Natural killer cell (primary cell): ENCODE measurements around the gene SUSD3. TPM values are rescaled to one million over a fixed set of nuclear protein-coding genes. Genes with fewer than 3 reads are reported as not detected.
A peak's percentile ranks its signal among the peaks of the same experiment; 100 is the strongest.

ENCODE experiments used
- ATAC-seq, 3 donors: fragments of 150-1000 bp in 2 of 3; fragments of 200-7000 bp in 1 of 3; cut with Tn5 transposase; 1 replicate in 1 of 3; 2 replicates in 2 of 3; pipeline ENCODE4 v1.10.0; 2021; ENCODE audit warnings: mild to moderate bottlenecking in 2 of 3, moderate library complexity in 2 of 3
- DNase-seq, 2 donors: peaks; one replicate each; pipeline versions ENCODE4 v3.0.0 to v3.0.0-alpha.2; 2013 to 2021; ENCODE audit warnings: mixed read lengths in 1 of 2
- H3K27ac ChIP-seq: one replicate; pipeline ENCODE4 v1.5.1; 2013; ENCODE audit warnings: mild to moderate bottlenecking, low read length
- H3K27me3 ChIP-seq: one replicate; pipeline ENCODE4 v1.6.1; 2013; ENCODE audit warnings: low read length; ENCODE audit not compliant: control insufficient read depth, insufficient read depth
- H3K36me3 ChIP-seq: one replicate; pipeline ENCODE4 v1.6.1; 2013; ENCODE audit warnings: low read length; ENCODE audit not compliant: control insufficient read depth, insufficient read depth
- H3K4me1 ChIP-seq: one replicate; pipeline ENCODE4 v1.6.1; 2013; ENCODE audit warnings: low read length; ENCODE audit not compliant: control insufficient read depth, insufficient read depth
- H3K4me3 ChIP-seq: one replicate; pipeline ENCODE4 v1.5.1; 2013; ENCODE audit warnings: low read length
- H3K9me3 ChIP-seq: one replicate; pipeline ENCODE4 v1.6.1; 2013; ENCODE audit warnings: low read length; ENCODE audit not compliant: control insufficient read depth, insufficient read depth
- H3K27ac Mint-ChIP-seq, 2 donors: one replicate each; pipeline ENCODE4 v1.8.0; 2022; ENCODE audit warnings: mild to moderate bottlenecking in 2 of 2, mixed read lengths in 2 of 2, moderate library complexity in 1 of 2
- H3K27me3 Mint-ChIP-seq, 2 donors: one replicate each; pipeline ENCODE4 v1.8.0; 2022; ENCODE audit warnings: low read depth in 2 of 2, mixed read lengths in 2 of 2
- H3K36me3 Mint-ChIP-seq: one replicate; pipeline ENCODE4 v1.8.0; 2022; ENCODE audit warnings: mixed read lengths
- H3K4me1 Mint-ChIP-seq, 2 donors: one replicate each; pipeline ENCODE4 v1.8.0; 2022; ENCODE audit warnings: mixed read lengths in 2 of 2
- H3K4me3 Mint-ChIP-seq: one replicate; pipeline ENCODE4 v1.8.0; 2022; ENCODE audit warnings: mild to moderate bottlenecking, moderate library complexity, mixed read lengths
- H3K9me3 Mint-ChIP-seq, 2 donors: one replicate each; pipeline ENCODE4 v1.8.0; 2022; ENCODE audit warnings: mixed read lengths in 2 of 2
- WGBS: methylation state at CpG from one replicate; pipeline ENCODE4 v1.1.7; 2013; ENCODE audit warnings: missing lambda C conversion rate; ENCODE audit not compliant: insufficient coverage; 5-methylcytosine and 5-hydroxymethylcytosine counted together
- intact Hi-C: fragments of 100-400 bp; cut with micrococcal nuclease; formaldehyde crosslinking; loops from one replicate; pipeline ENCODE4 v1.14.2; 2022
- total RNA-seq, 4 donors: library from RNA; stranded (reverse); fragments of 120-200 nt in 1 of 4; gene quantifications; one replicate each; pipeline versions ENCODE4 v1.2.3 to v1.2.4, GENCODE V29; 2013 to 2022
- TF ChIP-seq, protein P1 (sequence below): fragments of 200-600 bp; IDR thresholded peaks from one replicate; pipeline ENCODE4 v1.8.0; 2022; ENCODE audit warnings: antibody characterized with exemption

SUSD3 gene
- total RNA-seq, 3 donors from 2014 or later (not counting 1 experiment from before 2014, with no cell fraction given): 1.2 to 2.1 (median 1.8) TPM

DNA sequence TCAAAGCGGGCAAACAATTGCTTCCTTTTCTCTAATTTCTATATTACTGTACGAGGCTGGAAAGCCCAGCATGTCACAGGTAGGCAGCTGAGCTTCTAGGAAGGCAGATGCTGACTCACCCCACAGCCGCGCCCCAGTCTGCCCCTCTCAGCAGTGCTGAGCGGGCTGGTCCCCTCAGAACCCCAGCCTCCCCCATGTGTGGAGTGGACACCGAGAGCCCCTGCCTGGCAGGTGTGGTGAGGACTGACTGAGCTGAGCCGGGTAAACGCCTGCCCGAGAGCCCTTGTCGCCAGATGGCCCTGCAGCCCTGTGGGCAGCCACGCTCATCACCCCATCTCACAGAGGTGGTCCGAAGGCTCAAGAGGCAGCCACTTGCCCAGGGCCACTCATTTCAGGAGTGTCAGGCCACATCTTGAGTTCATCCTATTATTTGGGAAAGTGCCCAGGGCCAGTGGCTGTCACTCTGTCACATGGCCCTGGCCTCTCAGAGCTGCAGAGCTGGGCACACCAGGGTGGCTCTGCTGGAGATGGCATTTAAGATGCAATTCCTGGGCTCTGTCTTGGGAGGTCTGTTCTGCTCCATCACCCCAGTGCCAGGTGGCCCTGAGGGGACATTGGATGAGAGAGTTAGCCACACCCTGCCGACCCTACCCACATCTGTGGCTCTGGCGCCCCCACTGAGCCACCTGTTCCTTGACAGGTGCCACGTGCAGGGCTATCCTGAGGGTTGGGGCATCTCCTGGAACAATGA lies 50.0 kb downstream of the SUSD3 start:
- Mint-ChIP-seq H3K4me1 (peaks cover 6 to 11% of the 10 kb centered on the region in 2 donors), H3K4me3 (no peak overlapping the region), H3K9me3 (no peaks in the 10 kb centered on the region), H3K27ac (peak overlapping the region in 1 of 2 donors; percentile 49), H3K36me3 (peaks cover 13% of the 10 kb centered on the region), H3K27me3 (no peaks in the 10 kb centered on the region)
- Histone ChIP-seq H3K9me3 (no peaks in the 10 kb centered on the region), H3K27me3 (no peaks in the 10 kb centered on the region), H3K36me3 (peaks cover 36% of the 10 kb centered on the region), H3K4me3 (no peak overlapping the region), H3K27ac (no peak overlapping the region), H3K4me1 (peaks cover 49% of the 10 kb centered on the region)
- ATAC-seq (no peak), DNase-seq (no peak)
- WGBS: 75% methylated on average over 15 of the region's 15 CpGs
- TF ChIP-seq, protein P1, sequence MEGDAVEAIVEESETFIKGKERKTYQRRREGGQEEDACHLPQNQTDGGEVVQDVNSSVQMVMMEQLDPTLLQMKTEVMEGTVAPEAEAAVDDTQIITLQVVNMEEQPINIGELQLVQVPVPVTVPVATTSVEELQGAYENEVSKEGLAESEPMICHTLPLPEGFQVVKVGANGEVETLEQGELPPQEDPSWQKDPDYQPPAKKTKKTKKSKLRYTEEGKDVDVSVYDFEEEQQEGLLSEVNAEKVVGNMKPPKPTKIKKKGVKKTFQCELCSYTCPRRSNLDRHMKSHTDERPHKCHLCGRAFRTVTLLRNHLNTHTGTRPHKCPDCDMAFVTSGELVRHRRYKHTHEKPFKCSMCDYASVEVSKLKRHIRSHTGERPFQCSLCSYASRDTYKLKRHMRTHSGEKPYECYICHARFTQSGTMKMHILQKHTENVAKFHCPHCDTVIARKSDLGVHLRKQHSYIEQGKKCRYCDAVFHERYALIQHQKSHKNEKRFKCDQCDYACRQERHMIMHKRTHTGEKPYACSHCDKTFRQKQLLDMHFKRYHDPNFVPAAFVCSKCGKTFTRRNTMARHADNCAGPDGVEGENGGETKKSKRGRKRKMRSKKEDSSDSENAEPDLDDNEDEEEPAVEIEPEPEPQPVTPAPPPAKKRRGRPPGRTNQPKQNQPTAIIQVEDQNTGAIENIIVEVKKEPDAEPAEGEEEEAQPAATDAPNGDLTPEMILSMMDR: no peak
- intact Hi-C loops: loop anchor here (1.0 kb wide), 1 partner anchor 194 kb away; no protein-coding TSS in a partner anchor

DNA sequence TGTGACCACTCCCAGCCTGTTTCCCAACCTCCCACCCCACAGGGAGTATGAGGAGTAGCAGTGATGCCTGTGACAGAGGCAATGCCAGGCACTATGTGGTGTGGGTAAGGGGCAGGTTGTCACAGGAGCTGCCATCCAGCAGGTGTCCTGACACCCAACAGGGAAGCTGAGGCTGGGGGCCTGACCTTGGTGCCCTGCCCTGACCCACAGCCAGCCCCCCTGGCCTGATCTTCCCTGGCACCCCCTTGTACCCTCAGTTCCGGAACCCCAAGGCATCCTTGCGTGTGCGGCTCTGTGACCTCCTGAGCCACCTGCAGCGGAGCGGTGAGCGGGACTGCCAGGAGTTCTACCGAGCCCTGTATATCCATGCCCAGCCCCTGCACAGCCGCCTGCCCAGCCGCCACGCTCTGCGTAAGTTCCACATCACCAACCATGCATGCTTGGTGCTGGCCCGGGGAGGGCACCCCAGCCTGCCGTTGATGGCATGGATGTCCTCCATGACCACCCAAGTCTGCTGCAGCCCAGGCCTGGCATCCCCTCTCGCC lies 51.9 kb downstream of the SUSD3 start:
- 84% methylated on average over 14 of the region's 14 CpGs for WGBS
- H3K36me3 ChIP-seq: peaks cover 43% of the 10 kb centered on the region
- H3K9me3 ChIP-seq: no peaks in the 10 kb centered on the region
- ATAC-seq: no peak
- H3K27ac ChIP-seq: no peak overlapping the region
- intact Hi-C loops: no loop called here
- H3K4me3 ChIP-seq: no peak overlapping the region
- H3K9me3 Mint-ChIP-seq: no peaks in the 10 kb centered on the region
- DNase-seq: peak in 1 of 2 donors; percentile 15
- H3K27me3 Mint-ChIP-seq: no peaks in the 10 kb centered on the region
- H3K36me3 Mint-ChIP-seq: peaks cover 7% of the 10 kb centered on the region
- TF ChIP-seq, protein P1: no peak
- no peaks in the 10 kb centered on the region for H3K27me3 ChIP-seq
- H3K27ac Mint-ChIP-seq: no peak overlapping the region
- peaks cover 62% of the 10 kb centered on the region for H3K4me1 ChIP-seq
- H3K4me1 Mint-ChIP-seq: peaks cover 12 to 20% of the 10 kb centered on the region in 2 donors
- no peak overlapping the region for H3K4me3 Mint-ChIP-seq

DNA sequence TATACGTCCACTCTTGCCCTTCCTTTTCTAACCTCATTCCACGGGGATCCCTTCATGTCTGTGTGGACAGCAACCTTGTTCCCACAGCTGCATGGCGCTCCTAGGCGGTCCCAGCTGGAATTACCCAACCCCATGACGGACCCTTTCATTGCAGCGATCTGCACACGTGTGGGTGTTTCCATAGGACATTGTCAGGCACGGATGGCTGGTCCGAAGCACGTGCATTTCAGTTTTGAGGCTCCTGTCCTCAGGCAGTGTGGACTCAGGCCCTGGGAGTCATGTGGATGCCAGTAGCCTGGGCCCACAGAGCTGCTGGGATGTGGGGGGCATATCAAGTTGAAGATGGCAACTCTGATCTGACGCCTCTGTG lies 52.5 kb downstream of the SUSD3 start:
- peaks cover 12 to 22% of the 10 kb centered on the region in 2 donors for H3K4me1 Mint-ChIP-seq
- WGBS: 90% methylated on average over 11 of the region's 11 CpGs
- H3K36me3 Mint-ChIP-seq: peaks cover 7% of the 10 kb centered on the region
- H3K27me3 ChIP-seq: no peaks in the 10 kb centered on the region
- no peaks in the 10 kb centered on the region for H3K9me3 Mint-ChIP-seq
- ATAC-seq: no peak
- H3K4me3 Mint-ChIP-seq: no peak overlapping the region
- TF ChIP-seq, protein P1: no peak
- H3K36me3 ChIP-seq: peaks cover 43% of the 10 kb centered on the region
- H3K4me3 ChIP-seq: no peak overlapping the region
- peak overlapping the region in 1 of 2 donors; percentile 18 for H3K27ac Mint-ChIP-seq
- no peak for DNase-seq
- intact Hi-C loops: no loop called here
- H3K27me3 Mint-ChIP-seq: no peaks in the 10 kb centered on the region
- no peaks in the 10 kb centered on the region for H3K9me3 ChIP-seq
- H3K4me1 ChIP-seq: peaks cover 63% of the 10 kb centered on the region
- H3K27ac ChIP-seq: no peak overlapping the region
